PC-3 (cell line): Measurements from ENCODE around the gene UBE3D.

Experiments
- EZH2 ChIP-seq: fragments of 300-600 bp; sonication (generic); IDR thresholded peaks from one replicate; pipeline ENCODE4 v1.6.1; 2017; ENCODE audit warnings: antibody characterized with exemption, mild to moderate bottlenecking, low read length; ENCODE audit not compliant: unreplicated experiment
- EZH2phosphoT487 ChIP-seq: fragments of 300-600 bp; sonication (generic); IDR thresholded peaks from 2 replicates; pipeline ENCODE4 v1.6.1; 2018; ENCODE audit warnings: mild to moderate bottlenecking, antibody characterized with exemption, low read length, borderline replicate concordance
- TF ChIP-seq, protein P1 (sequence below): fragments of 300-600 bp; sonication (generic); conservative IDR thresholded peaks from 2 replicates; pipeline ENCODE4 v1.5.1; 2017; ENCODE audit warnings: antibody characterized with exemption, low read depth, mild to moderate bottlenecking, low read length

DNA sequence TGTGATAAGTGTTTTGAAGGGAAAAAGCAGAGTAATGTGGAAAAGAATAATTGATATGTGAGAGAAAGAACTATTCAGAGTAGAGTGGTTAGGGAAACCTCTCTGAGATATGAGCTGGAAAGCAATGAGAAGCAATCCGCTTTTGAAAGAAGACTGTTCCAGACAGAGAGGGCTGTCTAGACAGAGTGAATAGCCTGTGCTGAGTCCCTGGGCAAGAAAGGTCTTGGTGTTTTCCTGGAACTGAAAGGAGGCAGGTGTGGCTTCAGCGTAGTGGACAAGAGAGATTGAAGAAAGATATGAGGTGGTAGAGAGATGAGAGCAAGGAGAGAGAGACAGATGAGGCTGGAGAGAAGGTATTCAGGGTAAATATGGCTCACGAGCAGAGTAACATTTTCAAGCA, 190.8 kb downstream of the UBE3D start:
- TF ChIP-seq, protein P1, sequence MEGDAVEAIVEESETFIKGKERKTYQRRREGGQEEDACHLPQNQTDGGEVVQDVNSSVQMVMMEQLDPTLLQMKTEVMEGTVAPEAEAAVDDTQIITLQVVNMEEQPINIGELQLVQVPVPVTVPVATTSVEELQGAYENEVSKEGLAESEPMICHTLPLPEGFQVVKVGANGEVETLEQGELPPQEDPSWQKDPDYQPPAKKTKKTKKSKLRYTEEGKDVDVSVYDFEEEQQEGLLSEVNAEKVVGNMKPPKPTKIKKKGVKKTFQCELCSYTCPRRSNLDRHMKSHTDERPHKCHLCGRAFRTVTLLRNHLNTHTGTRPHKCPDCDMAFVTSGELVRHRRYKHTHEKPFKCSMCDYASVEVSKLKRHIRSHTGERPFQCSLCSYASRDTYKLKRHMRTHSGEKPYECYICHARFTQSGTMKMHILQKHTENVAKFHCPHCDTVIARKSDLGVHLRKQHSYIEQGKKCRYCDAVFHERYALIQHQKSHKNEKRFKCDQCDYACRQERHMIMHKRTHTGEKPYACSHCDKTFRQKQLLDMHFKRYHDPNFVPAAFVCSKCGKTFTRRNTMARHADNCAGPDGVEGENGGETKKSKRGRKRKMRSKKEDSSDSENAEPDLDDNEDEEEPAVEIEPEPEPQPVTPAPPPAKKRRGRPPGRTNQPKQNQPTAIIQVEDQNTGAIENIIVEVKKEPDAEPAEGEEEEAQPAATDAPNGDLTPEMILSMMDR = no peak
- TF ChIP-seq EZH2phosphoT487 (no peak), EZH2 (no peak)
